HCEC 1CT (cell line): ENCODE measurements around the gene LRGUK.
"Not testable (repeated sequence)": the region's sequence is repeated elsewhere in the genome, so short reads cannot be mapped to it uniquely, and the experiment has no call there.

Experiments
- DNase-seq: peaks from one replicate; pipeline ENCODE4 v3.0.0-alpha.2; 2017

The LRGUK gene

DNA sequence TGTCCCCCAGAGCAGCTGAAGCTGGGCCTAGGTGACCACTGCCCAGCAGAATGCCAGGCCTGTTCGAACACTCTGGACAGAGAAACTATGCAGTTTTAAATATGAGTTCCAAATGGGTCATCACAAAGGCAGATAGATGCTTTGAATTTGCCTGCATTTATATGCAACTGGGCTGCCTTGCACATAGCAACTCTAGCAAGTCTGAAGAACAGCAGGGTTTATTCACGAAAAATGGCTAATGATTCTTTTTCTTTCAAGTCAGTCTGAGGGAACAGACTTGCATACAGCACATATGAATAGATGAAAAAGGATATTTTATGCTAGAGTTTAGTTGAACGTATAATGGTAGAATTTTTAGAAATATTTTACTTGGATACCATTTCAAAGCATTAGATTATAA, 121.1 kb downstream of the LRGUK start:
- no peak for DNase-seq

DNA sequence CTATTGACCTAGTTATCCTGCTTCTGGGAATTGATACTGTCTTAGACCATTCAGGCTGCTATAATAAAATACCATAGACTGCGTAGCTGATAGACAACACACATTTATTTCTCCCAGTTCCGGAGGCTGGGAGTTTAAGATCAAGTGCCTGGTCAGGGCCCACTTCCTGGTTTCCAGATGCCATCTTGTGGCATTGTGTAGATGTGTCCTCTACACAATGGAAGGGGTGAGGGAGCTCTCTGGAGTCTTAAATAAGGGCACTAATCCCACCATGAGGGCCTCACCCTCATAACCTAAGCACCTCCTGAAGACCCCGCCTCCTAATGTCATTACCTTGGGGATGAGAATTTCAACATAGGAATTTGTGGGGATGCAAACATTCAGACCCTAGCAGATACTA, 127.2 kb downstream of the LRGUK start:
- peak; percentile 38 for DNase-seq

GRCh38 chr7:134255814-134256213, 128.7 kb downstream of the LRGUK start:
- no peak for DNase-seq

DNA sequence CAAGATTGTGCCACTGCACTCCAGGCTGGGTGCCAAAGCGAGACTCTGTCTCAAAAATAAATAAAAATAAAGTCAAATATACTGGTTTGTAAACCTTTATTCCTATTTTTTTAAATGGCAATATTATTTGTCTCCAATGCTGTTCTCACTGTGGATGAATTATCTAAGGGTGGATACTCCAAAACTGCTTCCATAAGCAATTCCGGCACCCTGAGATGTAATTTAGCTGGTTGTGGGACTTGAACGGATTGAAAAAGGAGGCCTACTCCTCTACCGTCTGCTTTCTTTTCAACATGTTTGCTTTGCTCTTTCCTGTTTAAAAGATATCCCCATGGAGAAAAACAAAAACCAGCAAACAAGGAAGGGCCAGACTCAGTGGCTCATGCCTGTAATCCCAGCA, 135.2 kb downstream of the LRGUK start:
- no peak for DNase-seq

GRCh38 chr7:134276951-134277350, 149.8 kb downstream of the LRGUK start:
- DNase-seq, result no peak

GRCh38 chr7:134278502-134279153, 151.5 kb downstream of the LRGUK start:
- no peak for DNase-seq

DNA sequence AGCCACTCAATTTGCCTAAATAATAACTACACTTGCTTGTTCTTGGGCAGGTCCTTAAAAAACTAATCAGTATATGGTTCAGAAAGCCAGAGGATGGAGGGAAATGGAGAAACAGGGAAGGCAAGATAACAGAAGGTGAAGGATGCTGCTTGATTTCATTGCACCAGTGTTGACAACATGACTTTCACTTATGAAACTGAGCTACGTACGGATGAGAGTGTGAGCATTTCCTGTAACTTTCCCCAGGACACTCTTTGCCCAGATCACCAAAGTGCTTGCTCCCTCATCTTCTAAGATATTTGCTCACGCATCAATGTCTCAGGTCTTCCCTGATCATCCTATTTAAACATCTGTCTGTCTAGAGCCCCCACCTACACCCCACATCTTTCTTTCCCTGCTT, 152.2 kb downstream of the LRGUK start:
- DNase-seq, result no peak

DNA sequence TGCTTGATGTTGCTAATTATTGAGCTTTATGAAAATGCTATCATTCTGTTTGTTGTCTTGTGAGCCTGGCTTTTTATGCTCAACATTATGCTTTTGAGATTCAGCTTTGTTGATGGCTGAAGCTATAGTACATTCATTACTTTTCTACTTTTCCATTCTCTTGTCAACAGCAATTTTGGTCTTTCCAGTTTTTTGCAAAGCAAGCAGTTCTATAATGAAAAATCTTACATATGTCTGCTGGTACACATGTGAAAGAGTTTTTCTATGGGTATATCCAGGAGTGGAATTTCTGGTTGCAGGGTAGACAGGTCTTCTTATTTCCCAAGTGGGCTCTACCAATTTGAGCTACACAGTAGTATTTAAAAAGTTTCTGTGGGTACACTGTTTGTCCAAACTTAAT, 152.8 kb downstream of the LRGUK start:
- DNase-seq, result no peak

DNA sequence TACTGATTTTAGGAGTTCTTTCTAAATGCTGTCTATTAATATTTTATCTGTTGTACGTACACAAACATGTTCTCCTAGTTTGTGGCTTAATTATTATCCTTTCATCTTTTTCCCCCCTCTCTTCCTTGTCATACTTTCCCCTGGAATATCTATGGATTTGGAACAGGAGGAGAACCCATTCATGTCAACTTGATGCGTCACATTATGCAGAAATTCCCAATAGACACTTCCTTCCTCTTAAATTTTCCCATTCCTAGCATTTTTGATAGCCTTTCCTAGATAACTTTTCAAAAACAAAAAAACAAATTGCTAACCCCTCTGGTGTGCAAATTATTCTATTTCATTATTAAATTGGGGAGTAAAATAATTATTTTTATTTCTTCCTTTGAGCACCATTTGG, 153.4 kb downstream of the LRGUK start:
- no peak for DNase-seq

GRCh38 chr7:134284011-134284410, 156.9 kb downstream of the LRGUK start:
- DNase-seq, result no peak

DNA sequence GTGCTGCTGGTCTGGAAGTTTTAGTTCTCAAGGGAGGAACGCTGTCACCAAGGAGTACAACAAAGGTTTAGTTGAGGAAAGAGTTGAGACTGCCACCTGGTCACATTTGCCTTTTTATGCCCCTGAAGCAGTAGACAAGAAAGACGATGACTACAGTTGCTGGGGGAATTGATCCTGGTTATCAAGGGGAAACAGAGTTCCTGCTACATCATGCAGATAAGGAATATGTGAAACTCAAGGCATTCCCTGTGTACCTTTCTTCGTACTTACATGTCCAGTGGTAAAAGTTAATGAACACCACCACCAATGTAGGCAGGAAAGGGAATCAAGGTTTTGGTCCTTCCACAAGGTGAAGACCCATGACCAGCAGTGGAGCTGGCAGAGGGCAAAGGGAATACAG, 157.8 kb downstream of the LRGUK start:
- DNase-seq, result no peak

DNA sequence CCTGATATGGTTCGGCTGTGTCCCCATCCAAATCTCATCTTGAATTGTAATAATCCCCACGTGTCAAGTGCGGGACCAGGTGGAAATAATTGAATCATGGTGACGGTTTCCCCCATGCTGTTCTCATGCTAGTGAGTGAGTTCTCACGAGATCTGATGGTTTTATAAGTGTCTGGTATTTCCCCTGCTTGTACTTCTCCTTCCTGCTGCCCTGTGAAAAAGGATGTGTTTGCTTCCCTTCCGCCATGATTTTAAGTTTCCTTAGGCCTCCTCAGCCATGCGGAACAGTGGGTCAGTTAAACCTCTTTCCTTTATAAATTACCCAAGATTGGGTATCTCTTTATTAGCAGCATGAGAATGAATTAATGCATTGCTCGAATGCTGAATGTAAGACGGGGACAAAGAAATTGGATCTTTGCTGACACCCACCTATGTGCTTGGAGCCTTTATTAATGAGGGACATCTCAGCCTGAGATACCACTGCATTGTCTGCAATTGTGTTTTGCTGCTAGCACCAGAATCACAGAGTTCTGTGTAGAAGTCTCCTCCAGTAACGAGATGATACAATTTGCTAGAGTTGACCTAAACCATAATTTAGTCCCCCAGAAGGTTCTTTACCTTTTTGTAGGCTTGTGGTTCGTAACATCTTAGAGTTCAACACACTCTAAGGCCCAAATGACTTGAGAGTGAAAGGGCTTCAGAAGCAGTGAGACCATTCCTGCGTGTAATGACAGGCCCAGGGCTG, 160.9 kb downstream of the LRGUK start:
- DNase-seq, result no peak

DNA sequence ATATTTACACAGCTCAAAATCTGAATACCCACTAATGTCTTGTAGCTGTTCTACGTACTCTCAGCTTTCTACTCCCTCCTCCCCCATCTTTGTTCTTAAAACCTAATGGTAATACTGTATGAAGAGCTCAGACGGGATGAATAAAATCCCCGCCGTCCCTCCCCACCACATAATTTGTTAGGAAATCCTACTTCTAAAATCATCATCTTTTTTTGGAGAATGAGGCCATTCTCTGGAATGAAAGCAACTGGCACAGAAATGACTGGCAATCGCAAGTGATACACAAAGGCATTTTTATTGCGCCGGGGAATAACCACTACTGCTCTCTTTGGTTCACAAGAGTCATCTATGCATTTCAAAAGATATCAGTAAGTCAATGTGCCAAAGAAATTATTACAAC, 162.3 kb downstream of the LRGUK start:
- no peak for DNase-seq

GRCh38 chr7:134289841-134290240, 162.7 kb downstream of the LRGUK start:
- DNase-seq, result no peak

DNA sequence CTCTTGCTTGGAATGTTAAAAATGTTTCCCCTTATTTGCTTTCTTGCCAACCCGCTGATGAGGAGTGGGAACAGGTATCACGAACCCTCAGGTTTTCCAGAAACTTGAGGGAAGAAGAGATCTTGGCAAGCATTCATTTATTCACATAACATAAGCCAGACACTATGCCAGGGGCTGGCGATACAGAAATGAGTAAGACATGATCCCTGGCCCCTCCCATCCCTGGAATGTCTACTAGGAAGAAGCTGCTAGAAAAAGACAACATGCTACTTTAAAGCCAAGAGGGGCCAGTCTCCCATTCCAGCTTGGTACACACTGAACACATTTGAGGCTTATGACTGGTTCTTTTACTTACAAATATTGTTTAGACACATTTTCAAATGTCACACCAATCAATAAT, 163.1 kb downstream of the LRGUK start:
- peak; percentile 13 for DNase-seq

GRCh38 chr7:134293002-134293740, 166.0 kb downstream of the LRGUK start:
- DNase-seq, result no peak

DNA sequence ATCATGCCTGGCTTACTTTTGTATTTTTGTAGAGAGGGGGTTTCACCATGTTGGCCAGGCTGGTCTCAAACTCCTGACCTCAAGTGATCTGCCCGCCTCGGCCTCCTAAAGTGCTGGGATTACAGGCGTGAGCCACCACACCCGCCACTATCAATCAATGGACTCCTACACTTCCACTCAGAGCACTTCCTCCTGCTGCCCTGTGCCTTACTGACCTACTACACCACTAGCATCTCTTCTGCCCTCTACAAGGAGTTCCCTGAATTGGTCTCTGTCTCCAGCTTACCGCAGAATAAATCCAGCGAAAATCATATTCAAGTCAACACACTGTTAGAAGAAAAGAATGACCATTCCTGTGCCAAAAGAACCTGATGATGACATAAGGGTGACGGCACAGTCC, 168.8 kb downstream of the LRGUK start:
- not testable (repeated sequence) for DNase-seq

DNA sequence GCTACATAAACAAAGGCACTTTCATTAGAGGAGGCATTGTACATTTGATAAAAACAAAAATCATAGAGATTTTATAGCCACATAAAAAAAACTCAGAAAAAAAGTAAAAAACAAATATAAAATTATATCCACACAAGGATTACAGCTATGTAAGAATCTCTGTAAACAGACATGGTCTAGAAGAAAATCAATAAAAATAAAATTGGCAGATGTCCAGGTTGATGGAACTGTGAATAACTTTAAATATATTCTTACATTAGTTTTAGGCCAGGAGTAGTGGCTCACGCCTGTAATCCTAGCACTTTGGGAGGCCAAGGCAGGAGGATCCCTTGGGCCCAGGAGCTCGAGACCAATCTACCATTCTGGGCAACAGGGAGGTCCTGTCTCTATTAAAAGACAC, 170.3 kb downstream of the LRGUK start:
- no peak for DNase-seq

GRCh38 chr7:134298902-134299683, 172.0 kb downstream of the LRGUK start:
- no peak for DNase-seq

DNA sequence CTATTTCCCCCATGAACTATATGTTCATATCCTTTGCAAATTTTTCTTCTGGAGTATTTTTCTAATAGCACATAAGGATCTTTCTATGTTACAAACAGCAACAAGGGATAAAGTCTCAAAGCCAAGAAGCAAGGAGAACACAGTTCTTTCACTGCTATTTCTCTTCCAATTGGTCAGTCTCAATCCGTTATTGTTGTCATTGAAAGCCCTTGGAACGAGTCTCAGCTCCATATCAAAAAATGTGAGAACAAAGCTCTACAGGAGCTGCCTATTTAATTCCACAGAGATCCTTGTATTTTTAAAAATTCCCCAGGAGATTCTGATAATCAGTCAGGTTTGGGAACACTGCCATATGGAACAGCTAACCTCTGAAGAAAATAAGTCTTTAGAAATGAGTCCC, 173.8 kb downstream of the LRGUK start:
- no peak for DNase-seq

GRCh38 chr7:134301592-134301991, 174.5 kb downstream of the LRGUK start:
- DNase-seq, result no peak

DNA sequence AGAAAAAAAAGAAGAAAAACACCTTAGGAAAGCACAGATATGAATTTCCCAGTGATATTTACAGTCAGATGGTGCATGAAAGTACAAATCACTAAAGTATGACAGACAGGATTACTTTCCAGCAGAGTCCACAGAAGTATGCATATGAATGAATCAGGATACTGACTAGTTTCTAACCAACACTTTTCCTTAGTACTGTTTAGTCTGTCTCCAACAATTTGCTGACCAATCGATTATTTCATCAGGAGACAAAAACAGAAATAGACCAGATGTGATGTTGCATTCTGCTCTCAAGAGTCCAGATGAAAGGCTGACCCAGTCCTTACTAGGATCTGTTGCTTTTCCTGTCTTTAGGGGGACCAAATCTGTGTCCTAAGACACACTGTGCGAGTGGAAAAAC, 175.0 kb downstream of the LRGUK start:
- no peak for DNase-seq

- no peak for DNase-seq
Observed at GRCh38 chr7:134307320-134307719, 180.2 kb downstream of the LRGUK start.
